Hindlimb muscle (tissue), 1 donor: Measurements from ENCODE around the gene FLII. TPM values are rescaled to one million over a fixed set of nuclear protein-coding genes. Genes with fewer than 3 reads are reported as not detected.

ENCODE experiments used
- DNase-seq: peaks from one replicate; pipeline ENCODE4 v3.0.0-alpha.2; 2013
- polyA plus RNA-seq: library from polyadenylated mRNA; unstranded; fragments of 120-200 nt; gene quantifications from one replicate; pipeline ENCODE4 v1.2.1, GENCODE V29; 2013; ENCODE audit not compliant: insufficient read length

FLII gene
- polyA plus RNA-seq, 1 donor = 181 TPM

GRCh38 chr17:18260332-18261145 is 2.0 kb upstream of the FLII start, which contains the start of gene MIEF2:
Gene MIEF2 (plus strand): TSS chr17:18260662. CDS start chr17:18262721, 2,059 bp downstream.
- DNase-seq = peak; percentile 95

- no peak for DNase-seq
Measured at GRCh38 chr17:18259621-18260331, 1.2 kb upstream of the FLII start.

- peak; percentile 51 for DNase-seq
Measured at GRCh38 chr17:18257982-18258355, 569 bp downstream of the FLII start.

- DNase-seq = no peak
Measured at GRCh38 chr17:18257268-18257981, 1.1 kb downstream of the FLII start.

- DNase-seq = no peak
Measured at GRCh38 chr17:18256776-18257175, 1.8 kb downstream of the FLII start.

GRCh38 chr17:18256351-18256750 is 2.2 kb downstream of the FLII start:
- DNase-seq = no peak

GRCh38 chr17:18254888-18255649 is 3.5 kb downstream of the FLII start:
- DNase-seq = no peak

GRCh38 chr17:18253947-18254821 is 4.4 kb downstream of the FLII start:
- no peak for DNase-seq

- no peak for DNase-seq
Measured at GRCh38 chr17:18253187-18253884, 5.2 kb downstream of the FLII start.

- no peak for DNase-seq
Measured at GRCh38 chr17:18252160-18252559, 6.4 kb downstream of the FLII start.

GRCh38 chr17:18251204-18251603 is 7.3 kb downstream of the FLII start:
- no peak for DNase-seq

GRCh38 chr17:18250708-18251107 is 7.8 kb downstream of the FLII start:
- DNase-seq = no peak

GRCh38 chr17:18250259-18250658 is 8.3 kb downstream of the FLII start:
- DNase-seq = no peak

- DNase-seq = no peak
Measured at GRCh38 chr17:18248811-18249210, 9.7 kb downstream of the FLII start.

- peak; percentile 79 for DNase-seq
Measured at GRCh38 chr17:18248300-18248731, 10.2 kb downstream of the FLII start.

- peak; percentile 46 for DNase-seq
Measured at GRCh38 chr17:18247613-18248001, 10.9 kb downstream of the FLII start.

GRCh38 chr17:18246880-18247612 is 11.5 kb downstream of the FLII start:
- peak; percentile 36 for DNase-seq

GRCh38 chr17:18246109-18246725 is 12.3 kb downstream of the FLII start:
- no peak for DNase-seq

GRCh38 chr17:18245038-18245776 is 13.3 kb downstream of the FLII start:
- no peak for DNase-seq
